ENCODE results near the gene ATP5F1B.

GRCh38 chr12:56694161-56694560, 48.4 kb upstream of the ATP5F1B start:
- no peak for TF ChIP-seq YY1 (IDR thresholded peaks at IDR 0.05; ENCODE audit: insufficient read depth, insufficient read length)
- no peak for TF ChIP-seq ZNF274 (IDR thresholded peaks at IDR 0.05; ENCODE audit: low read depth, low read length)

Measured in NT2/D1 (cell line).